HEK293T (cell line): ENCODE measurements around the gene PRKG1.

Experiments used
- ELF4 ChIP-seq: fragments of 450-650 bp; IDR thresholded peaks from 2 replicates; pipeline ENCODE4 v1.6.1; 2017; ENCODE audit warnings: antibody characterized with exemption
- FOXM1 ChIP-seq: fragments of 450-650 bp; IDR thresholded peaks from 2 replicates; pipeline ENCODE4 v1.6.1; 2017; ENCODE audit warnings: mild to moderate bottlenecking, borderline replicate concordance
- LEF1 ChIP-seq: fragments of 450-650 bp; IDR thresholded peaks from 2 replicates; pipeline ENCODE4 v1.6.1; 2017; ENCODE audit warnings: mild to moderate bottlenecking, borderline replicate concordance

- TF ChIP-seq ELF4 (no peak), FOXM1 (no peak), LEF1 (no peak)
Measured at GRCh38 chr10:51188866-51189265, 114.6 kb downstream of the PRKG1 start.
